ENCODE data around the gene JPT1.
"Not testable (repeated sequence)": the region's sequence is repeated elsewhere in the genome, so short reads cannot be mapped to it uniquely, and the experiment has no call there.

JPT1 gene

GRCh38 chr17:75133001-75133400, 21.3 kb downstream of the JPT1 start:
- Histone ChIP-seq H3K4me3 (ENCODE audit: low read depth, low read length) (no peak overlapping the region), H3K27me3 (replicated peaks) (no peaks in the 10 kb centered on the region), H3K27ac (no peak overlapping the region), H3K36me3 (replicated peaks) (peaks cover 6% of the 10 kb centered on the region)
- DNase-seq = no peak
- in situ Hi-C loops (cut with HindIII; ENCODE audit: low pct_ligation_motif_present, low sequenced_read_pairs) = no loop called here
- TF ChIP-seq CTCF (IDR thresholded peaks at IDR 0.05; ENCODE audit: low read depth, low read length, missing control alignments) = no peak

- H3K36me3 ChIP-seq (replicated peaks); in situ Hi-C loops (cut with HindIII; ENCODE audit: low pct_ligation_motif_present, low sequenced_read_pairs); H3K27me3 ChIP-seq (replicated peaks); DNase-seq: not testable (repeated sequence)
- Histone ChIP-seq H3K27ac (peak overlapping the region; percentile 14), H3K4me3 (ENCODE audit: low read depth, low read length) (peak overlapping the region; percentile 77)
Measured at GRCh38 chr17:75132018-75133000, 22.0 kb downstream of the JPT1 start.

GRCh38 chr17:75131278-75132017, 22.9 kb downstream of the JPT1 start, which contains the start of gene NT5C:
Gene NT5C, minus strand, starts transcription at chr17:75131742. Its CDS starts 35 bp downstream, at chr17:75131707.
- H3K4me3 ChIP-seq (ENCODE audit: low read depth, low read length) = peak within 1 kb of the TSS; percentile 77
- no peaks in the 10 kb centered on the region for H3K27me3 ChIP-seq (replicated peaks)
- H3K27ac ChIP-seq = peak within 1 kb of the TSS; percentile 14
- TF ChIP-seq CTCF (IDR thresholded peaks at IDR 0.05; ENCODE audit: low read depth, low read length, missing control alignments) = peak; percentile 57
- peaks cover 6% of the 10 kb centered on the region for H3K36me3 ChIP-seq (replicated peaks)
- DNase-seq = peak; percentile 48
- in situ Hi-C loops (cut with HindIII; ENCODE audit: low pct_ligation_motif_present, low sequenced_read_pairs) = no loop called here

GRCh38 chr17:75130632-75131277, 23.6 kb downstream of the JPT1 start:
- DNase-seq = peak; percentile 51
- H3K27me3 ChIP-seq (replicated peaks) = no peaks in the 10 kb centered on the region
- TF ChIP-seq CTCF (IDR thresholded peaks at IDR 0.05; ENCODE audit: low read depth, low read length, missing control alignments) = peak; percentile 78
- peaks cover 6% of the 10 kb centered on the region for H3K36me3 ChIP-seq (replicated peaks)
- no peak overlapping the region for H3K27ac ChIP-seq
- in situ Hi-C loops (cut with HindIII; ENCODE audit: low pct_ligation_motif_present, low sequenced_read_pairs) = no loop called here
- peak overlapping the region; percentile 77 for H3K4me3 ChIP-seq (ENCODE audit: low read depth, low read length)

- peak overlapping the region; percentile 77 for H3K4me3 ChIP-seq (ENCODE audit: low read depth, low read length)
Measured at GRCh38 chr17:75130059-75130631, 24.2 kb downstream of the JPT1 start.

More at GRCh38 chr17:75130059-75130631, 24.2 kb downstream of the JPT1 start:
- H3K27ac ChIP-seq = no peak overlapping the region
- no peak for DNase-seq
- H3K27me3 ChIP-seq (replicated peaks) = no peaks in the 10 kb centered on the region
- TF ChIP-seq CTCF (IDR thresholded peaks at IDR 0.05; ENCODE audit: low read depth, low read length, missing control alignments) = no peak
- in situ Hi-C loops (cut with HindIII; ENCODE audit: low pct_ligation_motif_present, low sequenced_read_pairs) = no loop called here
- H3K36me3 ChIP-seq (replicated peaks) = peaks cover 2% of the 10 kb centered on the region

Measured in brain microvascular endothelial cell (primary cell).